Central memory CD8-positive, alpha-beta T cell (primary cell): ENCODE measurements around the gene DSCAM.

ENCODE experiments used
- ATAC-seq: fragments of 150-1000 bp; cut with Tn5 transposase; replicated peaks from 2 replicates; pipeline ENCODE4 v1.10.0; 2022; ENCODE audit warnings: mild to moderate bottlenecking, moderate FRiP score, moderate number of reproducible peaks; ENCODE audit not compliant: poor library complexity, severe bottlenecking; ENCODE audit errors: extremely low read depth
- DNase-seq, 2 donors: peaks; one replicate each; pipeline ENCODE4 v3.0.0; 2021; ENCODE audit warnings: low spot score in 2 of 2
- H3K27ac Mint-ChIP-seq: one replicate; pipeline ENCODE4 v1.8.0; 2022; ENCODE audit warnings: low read depth, mild to moderate bottlenecking, moderate library complexity, mixed read lengths
- H3K27me3 Mint-ChIP-seq: one replicate; pipeline ENCODE4 v1.8.0; 2022; ENCODE audit warnings: mixed read lengths
- H3K36me3 Mint-ChIP-seq: one replicate; pipeline ENCODE4 v1.8.0; 2022; ENCODE audit warnings: mild to moderate bottlenecking, moderate library complexity, mixed read lengths; ENCODE audit not compliant: insufficient read depth
- H3K4me1 Mint-ChIP-seq: one replicate; pipeline ENCODE4 v1.8.0; 2022; ENCODE audit warnings: mixed read lengths
- H3K4me3 Mint-ChIP-seq: one replicate; pipeline ENCODE4 v1.8.0; 2022; ENCODE audit warnings: mild to moderate bottlenecking, moderate library complexity, mixed read lengths
- H3K9me3 Mint-ChIP-seq: one replicate; pipeline ENCODE4 v1.8.0; 2022; ENCODE audit warnings: mixed read lengths

Gene DSCAM

DNA sequence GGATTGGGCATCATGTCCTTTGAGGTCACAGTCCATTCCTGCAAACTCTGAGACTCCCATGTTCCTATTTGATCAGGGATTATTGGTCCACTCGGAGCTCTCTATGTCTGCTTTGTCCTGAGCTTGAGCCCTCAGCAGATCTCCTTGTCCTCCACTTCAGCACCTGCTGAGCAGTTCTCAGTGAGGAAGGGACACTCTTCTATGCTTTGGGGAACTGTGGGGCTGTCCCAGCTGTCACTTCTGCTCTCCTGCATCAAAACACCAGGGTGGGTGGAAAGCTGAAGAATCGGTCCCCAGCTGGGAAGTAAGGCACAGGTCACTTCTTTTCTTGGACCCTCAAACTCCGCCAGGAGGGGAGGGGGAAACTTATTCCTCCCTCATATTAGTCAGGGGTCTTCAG, 880.2 kb downstream of the DSCAM start:
- Mint-ChIP-seq H3K36me3 (no peaks in the 10 kb centered on the region), H3K9me3 (peaks cover 25% of the 10 kb centered on the region), H3K27me3 (no peaks in the 10 kb centered on the region), H3K27ac (no peak overlapping the region), H3K4me3 (no peak overlapping the region), H3K4me1 (no peaks in the 10 kb centered on the region)
- DNase-seq (no peak), ATAC-seq (no peak)

DNA sequence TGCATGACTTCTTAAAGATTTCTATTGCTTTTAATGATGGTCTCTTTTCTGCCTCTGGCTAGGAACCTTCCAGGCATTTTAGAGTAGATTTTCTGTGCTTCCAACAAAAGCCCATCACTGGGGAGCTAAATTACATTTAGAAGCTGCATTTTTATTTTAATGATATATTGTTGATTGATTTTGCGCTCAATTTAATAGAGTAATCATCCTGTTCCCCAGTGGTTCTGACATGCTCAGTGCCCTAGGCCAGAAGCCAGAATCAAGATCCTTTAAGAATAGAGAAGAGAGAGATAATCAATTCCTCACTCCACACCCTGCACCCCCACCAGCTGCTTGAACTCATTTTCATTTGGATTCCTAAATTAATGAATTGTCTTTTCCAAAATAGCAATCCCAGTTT, 881.9 kb downstream of the DSCAM start:
- ATAC-seq: no peak
- no peaks in the 10 kb centered on the region for H3K36me3 Mint-ChIP-seq

DNA sequence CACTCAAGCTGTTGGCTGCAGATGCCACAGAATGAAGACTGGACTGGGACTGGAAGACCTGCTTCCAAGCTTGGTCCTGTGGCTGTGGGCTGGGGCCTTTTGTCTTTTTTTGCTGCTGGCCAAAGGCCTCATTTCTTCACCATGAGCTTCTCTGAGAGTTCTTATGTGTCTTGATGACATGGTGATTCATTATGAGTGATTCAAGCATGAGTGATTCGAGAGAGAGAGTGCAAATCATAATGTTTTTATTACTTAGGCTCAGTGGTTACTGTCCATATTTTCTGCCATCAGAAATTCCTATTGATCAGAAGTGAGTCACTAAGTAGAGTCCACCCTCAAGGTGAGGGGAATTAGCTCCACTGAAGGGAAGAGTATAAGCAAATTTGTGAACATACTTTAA, 885.7 kb downstream of the DSCAM start:
- H3K36me3 Mint-ChIP-seq: no peaks in the 10 kb centered on the region
- no peaks in the 10 kb centered on the region for H3K27me3 Mint-ChIP-seq
- peaks cover 24% of the 10 kb centered on the region for H3K9me3 Mint-ChIP-seq
- no peak for ATAC-seq
- no peak for DNase-seq
- no peak overlapping the region for H3K4me3 Mint-ChIP-seq
- no peak overlapping the region for H3K27ac Mint-ChIP-seq
- no peaks in the 10 kb centered on the region for H3K4me1 Mint-ChIP-seq

More for the DNA sequence above, 881.9 kb downstream of the DSCAM start:
- Mint-ChIP-seq H3K4me1 (no peaks in the 10 kb centered on the region), H3K27me3 (no peaks in the 10 kb centered on the region), H3K4me3 (no peak overlapping the region), H3K27ac (no peak overlapping the region), H3K9me3 (peaks cover 27% of the 10 kb centered on the region)
- DNase-seq: no peak
